ENCODE measurements around the gene NCK2. TPM values are rescaled to one million over a fixed set of nuclear protein-coding genes. Genes with fewer than 3 reads are reported as not detected.

NCK2 gene
- total and polyA plus RNA-seq, 2 of the 13 experiments (the other 11 are each of a cell fraction or from before 2014, with no cell fraction given), result 14.8 to 23.5 TPM

DNA sequence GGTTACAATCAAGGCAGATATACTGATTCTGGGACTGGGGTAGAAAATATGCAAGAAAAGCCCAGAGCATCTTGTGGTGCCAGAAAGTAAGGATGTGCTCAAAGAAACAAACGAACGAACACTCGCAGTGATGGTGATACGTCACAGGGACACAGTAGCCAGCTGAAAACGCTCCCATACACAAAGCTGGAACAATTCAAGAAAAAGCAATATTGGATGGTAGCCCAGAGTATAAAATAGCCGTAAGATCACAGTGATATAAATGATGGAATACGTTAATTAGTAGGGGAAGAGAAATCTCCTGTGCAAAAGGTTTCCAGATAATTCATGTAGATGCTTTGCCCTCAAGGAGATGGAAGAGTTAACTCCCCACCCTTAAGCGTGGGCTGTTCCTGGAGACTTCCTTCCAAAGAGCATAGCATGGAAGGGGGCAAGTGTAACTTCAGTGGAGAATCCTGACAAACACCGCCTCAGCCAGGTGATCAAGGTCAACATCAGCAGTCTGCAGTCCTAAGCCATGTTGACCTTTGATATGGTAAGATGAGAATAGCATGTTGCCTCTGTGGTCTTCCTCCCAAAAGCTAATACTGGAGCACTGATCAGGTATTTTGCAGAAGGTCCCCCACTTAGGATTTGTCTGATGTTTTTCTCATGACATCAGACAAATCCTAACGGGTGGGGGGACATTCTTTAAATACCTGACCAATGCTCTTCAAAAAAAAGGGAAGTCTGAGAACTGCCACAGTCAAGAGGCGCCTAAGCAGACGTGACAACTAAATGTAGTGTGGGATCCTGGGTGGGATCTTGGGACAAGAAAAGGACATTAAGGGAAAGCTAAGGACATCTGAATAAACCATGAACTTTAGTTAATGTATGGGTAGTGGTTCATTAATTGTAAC is 99.0 kb downstream of the NCK2 start (continued):
- TF ChIP-seq, protein P1, sequence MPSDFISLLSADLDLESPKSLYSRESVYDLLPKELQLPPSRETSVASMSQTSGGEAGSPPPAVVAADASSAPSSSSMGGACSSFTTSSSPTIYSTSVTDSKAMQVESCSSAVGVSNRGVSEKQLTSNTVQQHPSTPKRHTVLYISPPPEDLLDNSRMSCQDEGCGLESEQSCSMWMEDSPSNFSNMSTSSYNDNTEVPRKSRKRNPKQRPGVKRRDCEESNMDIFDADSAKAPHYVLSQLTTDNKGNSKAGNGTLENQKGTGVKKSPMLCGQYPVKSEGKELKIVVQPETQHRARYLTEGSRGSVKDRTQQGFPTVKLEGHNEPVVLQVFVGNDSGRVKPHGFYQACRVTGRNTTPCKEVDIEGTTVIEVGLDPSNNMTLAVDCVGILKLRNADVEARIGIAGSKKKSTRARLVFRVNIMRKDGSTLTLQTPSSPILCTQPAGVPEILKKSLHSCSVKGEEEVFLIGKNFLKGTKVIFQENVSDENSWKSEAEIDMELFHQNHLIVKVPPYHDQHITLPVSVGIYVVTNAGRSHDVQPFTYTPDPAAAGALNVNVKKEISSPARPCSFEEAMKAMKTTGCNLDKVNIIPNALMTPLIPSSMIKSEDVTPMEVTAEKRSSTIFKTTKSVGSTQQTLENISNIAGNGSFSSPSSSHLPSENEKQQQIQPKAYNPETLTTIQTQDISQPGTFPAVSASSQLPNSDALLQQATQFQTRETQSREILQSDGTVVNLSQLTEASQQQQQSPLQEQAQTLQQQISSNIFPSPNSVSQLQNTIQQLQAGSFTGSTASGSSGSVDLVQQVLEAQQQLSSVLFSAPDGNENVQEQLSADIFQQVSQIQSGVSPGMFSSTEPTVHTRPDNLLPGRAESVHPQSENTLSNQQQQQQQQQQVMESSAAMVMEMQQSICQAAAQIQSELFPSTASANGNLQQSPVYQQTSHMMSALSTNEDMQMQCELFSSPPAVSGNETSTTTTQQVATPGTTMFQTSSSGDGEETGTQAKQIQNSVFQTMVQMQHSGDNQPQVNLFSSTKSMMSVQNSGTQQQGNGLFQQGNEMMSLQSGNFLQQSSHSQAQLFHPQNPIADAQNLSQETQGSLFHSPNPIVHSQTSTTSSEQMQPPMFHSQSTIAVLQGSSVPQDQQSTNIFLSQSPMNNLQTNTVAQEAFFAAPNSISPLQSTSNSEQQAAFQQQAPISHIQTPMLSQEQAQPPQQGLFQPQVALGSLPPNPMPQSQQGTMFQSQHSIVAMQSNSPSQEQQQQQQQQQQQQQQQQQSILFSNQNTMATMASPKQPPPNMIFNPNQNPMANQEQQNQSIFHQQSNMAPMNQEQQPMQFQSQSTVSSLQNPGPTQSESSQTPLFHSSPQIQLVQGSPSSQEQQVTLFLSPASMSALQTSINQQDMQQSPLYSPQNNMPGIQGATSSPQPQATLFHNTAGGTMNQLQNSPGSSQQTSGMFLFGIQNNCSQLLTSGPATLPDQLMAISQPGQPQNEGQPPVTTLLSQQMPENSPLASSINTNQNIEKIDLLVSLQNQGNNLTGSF (CRISPR knock-in tag; IDR thresholded peaks at IDR 0.05), result no peak
- no peak for TF ChIP-seq REL (CRISPR knock-in tag; conservative IDR thresholded peaks at IDR 0.05)
- TF ChIP-seq ZNF703 (CRISPR knock-in tag; IDR thresholded peaks at IDR 0.05; ENCODE audit: borderline replicate concordance), result no peak
- TF ChIP-seq, protein P2, sequence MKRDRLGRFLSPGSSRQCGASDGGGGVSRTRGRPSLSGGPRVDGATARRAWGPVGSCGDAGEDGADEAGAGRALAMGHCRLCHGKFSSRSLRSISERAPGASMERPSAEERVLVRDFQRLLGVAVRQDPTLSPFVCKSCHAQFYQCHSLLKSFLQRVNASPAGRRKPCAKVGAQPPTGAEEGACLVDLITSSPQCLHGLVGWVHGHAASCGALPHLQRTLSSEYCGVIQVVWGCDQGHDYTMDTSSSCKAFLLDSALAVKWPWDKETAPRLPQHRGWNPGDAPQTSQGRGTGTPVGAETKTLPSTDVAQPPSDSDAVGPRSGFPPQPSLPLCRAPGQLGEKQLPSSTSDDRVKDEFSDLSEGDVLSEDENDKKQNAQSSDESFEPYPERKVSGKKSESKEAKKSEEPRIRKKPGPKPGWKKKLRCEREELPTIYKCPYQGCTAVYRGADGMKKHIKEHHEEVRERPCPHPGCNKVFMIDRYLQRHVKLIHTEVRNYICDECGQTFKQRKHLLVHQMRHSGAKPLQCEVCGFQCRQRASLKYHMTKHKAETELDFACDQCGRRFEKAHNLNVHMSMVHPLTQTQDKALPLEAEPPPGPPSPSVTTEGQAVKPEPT (CRISPR knock-in tag; IDR thresholded peaks at IDR 0.05; ENCODE audit: low read depth), result no peak
- no peak for TF ChIP-seq HNRNPH1 (optimal IDR thresholded peaks at IDR 0.05; ENCODE audit: low read depth, low read length)
- no peak for TF ChIP-seq ZNF720 (CRISPR knock-in tag; IDR thresholded peaks at IDR 0.05)
- no peak for TF ChIP-seq ZNF501 (CRISPR knock-in tag; IDR thresholded peaks at IDR 0.05)
- no peak for TF ChIP-seq ZNF619 (CRISPR knock-in tag; IDR thresholded peaks at IDR 0.05)
- TF ChIP-seq EHMT2 (IDR thresholded peaks at IDR 0.05; ENCODE audit: borderline replicate concordance, low read depth, low read length), result no peak
- TF ChIP-seq TSC22D2 (CRISPR knock-in tag; IDR thresholded peaks at IDR 0.05; ENCODE audit: borderline replicate concordance), result no peak
- TF ChIP-seq SRSF1 (optimal IDR thresholded peaks at IDR 0.05; ENCODE audit: low read depth, low read length), result no peak
- TF ChIP-seq FOXA1 (IDR thresholded peaks at IDR 0.05), result no peak
- TF ChIP-seq FOXA1 (CRISPR knock-in tag; IDR thresholded peaks at IDR 0.05), result peak; percentile 57
- no peak for TF ChIP-seq ZNF761 (CRISPR knock-in tag; conservative IDR thresholded peaks at IDR 0.05)
- 0 out of 2 replicates have a peak, but pooled peaks have one; percentile 36 for TF ChIP-seq ZNF652 (CRISPR knock-in tag; IDR thresholded peaks at IDR 0.05; ENCODE audit: borderline replicate concordance, low read depth)
- TF ChIP-seq TARDBP (CRISPR knock-in tag; IDR thresholded peaks at IDR 0.05), result no peak
- no peak for TF ChIP-seq SRF (IDR thresholded peaks at IDR 0.05; ENCODE audit: low read depth, low read length)
- TF ChIP-seq AGO1 (IDR thresholded peaks at IDR 0.05; ENCODE audit: low read depth, low read length, poor library complexity, severe bottlenecking), result no peak
- TF ChIP-seq HDAC1 (CRISPR knock-in tag; IDR thresholded peaks at IDR 0.05), result no peak
- no peak for TF ChIP-seq SPEN (CRISPR knock-in tag; IDR thresholded peaks at IDR 0.05; ENCODE audit: low read depth)
- TF ChIP-seq, protein P3, sequence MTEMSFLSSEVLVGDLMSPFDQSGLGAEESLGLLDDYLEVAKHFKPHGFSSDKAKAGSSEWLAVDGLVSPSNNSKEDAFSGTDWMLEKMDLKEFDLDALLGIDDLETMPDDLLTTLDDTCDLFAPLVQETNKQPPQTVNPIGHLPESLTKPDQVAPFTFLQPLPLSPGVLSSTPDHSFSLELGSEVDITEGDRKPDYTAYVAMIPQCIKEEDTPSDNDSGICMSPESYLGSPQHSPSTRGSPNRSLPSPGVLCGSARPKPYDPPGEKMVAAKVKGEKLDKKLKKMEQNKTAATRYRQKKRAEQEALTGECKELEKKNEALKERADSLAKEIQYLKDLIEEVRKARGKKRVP (CRISPR knock-in tag; IDR thresholded peaks at IDR 0.05), result no peak
- TF ChIP-seq ZNF431 (CRISPR knock-in tag; IDR thresholded peaks at IDR 0.05; ENCODE audit: borderline replicate concordance, low read depth), result no peak

All from HepG2 (cell line).